GM21717 (cell line): Measurements from ENCODE around the gene C1QL1.

ENCODE experiments used
- ATAC-seq: cut with Tn5 transposase; IDR thresholded peaks from one replicate; pipeline ENCODE4 v1.9.1; 2021; ENCODE audit warnings: mild to moderate bottlenecking, moderate library complexity; ENCODE audit not compliant: unreplicated experiment

Gene C1QL1

GRCh38 chr17:44932096-44932786 lies 35.9 kb downstream of the C1QL1 start:
- no peak for ATAC-seq

GRCh38 chr17:44931376-44931775 lies 36.7 kb downstream of the C1QL1 start:
- no peak for ATAC-seq

GRCh38 chr17:44930667-44931066 lies 37.4 kb downstream of the C1QL1 start:
- no peak for ATAC-seq

- ATAC-seq = no peak
Observed at GRCh38 chr17:44928950-44929720, 39.0 kb downstream of the C1QL1 start.

- no peak for ATAC-seq
Observed at GRCh38 chr17:44928136-44928535, 40.0 kb downstream of the C1QL1 start.

- ATAC-seq = no peak
Observed at GRCh38 chr17:44927696-44928095, 40.4 kb downstream of the C1QL1 start.

GRCh38 chr17:44926821-44927525 lies 41.1 kb downstream of the C1QL1 start:
- ATAC-seq = no peak

- ATAC-seq = no peak
Observed at GRCh38 chr17:44925731-44926697, 42.1 kb downstream of the C1QL1 start.

GRCh38 chr17:44924107-44924544 lies 44.0 kb downstream of the C1QL1 start:
- ATAC-seq = no peak

GRCh38 chr17:44922746-44923470 lies 45.2 kb downstream of the C1QL1 start:
- ATAC-seq = no peak

- ATAC-seq = no peak
Observed at GRCh38 chr17:44922136-44922535, 46.0 kb downstream of the C1QL1 start.

- no peak for ATAC-seq
Observed at GRCh38 chr17:44921122-44921882, 46.8 kb downstream of the C1QL1 start.

- ATAC-seq = no peak
Observed at GRCh38 chr17:44920565-44920940, 47.5 kb downstream of the C1QL1 start.

GRCh38 chr17:44919885-44920564 lies 48.1 kb downstream of the C1QL1 start:
- ATAC-seq = peak; percentile 57

GRCh38 chr17:44919411-44919810 lies 48.7 kb downstream of the C1QL1 start:
- no peak for ATAC-seq

GRCh38 chr17:44918006-44918405 lies 50.1 kb downstream of the C1QL1 start:
- no peak for ATAC-seq

- ATAC-seq = no peak
Observed at GRCh38 chr17:44917456-44917855, 50.6 kb downstream of the C1QL1 start.

- no peak for ATAC-seq
Observed at GRCh38 chr17:44916781-44917241, 51.3 kb downstream of the C1QL1 start.
